ENCODE results near the gene CDK13. TPM values are rescaled to one million over a fixed set of nuclear protein-coding genes. Genes with fewer than 3 reads are reported as not detected.

CDK13 gene
- total RNA-seq, 6 experiments from 2014 or later: 21.2 to 35.2 (median 27.1) TPM

DNA sequence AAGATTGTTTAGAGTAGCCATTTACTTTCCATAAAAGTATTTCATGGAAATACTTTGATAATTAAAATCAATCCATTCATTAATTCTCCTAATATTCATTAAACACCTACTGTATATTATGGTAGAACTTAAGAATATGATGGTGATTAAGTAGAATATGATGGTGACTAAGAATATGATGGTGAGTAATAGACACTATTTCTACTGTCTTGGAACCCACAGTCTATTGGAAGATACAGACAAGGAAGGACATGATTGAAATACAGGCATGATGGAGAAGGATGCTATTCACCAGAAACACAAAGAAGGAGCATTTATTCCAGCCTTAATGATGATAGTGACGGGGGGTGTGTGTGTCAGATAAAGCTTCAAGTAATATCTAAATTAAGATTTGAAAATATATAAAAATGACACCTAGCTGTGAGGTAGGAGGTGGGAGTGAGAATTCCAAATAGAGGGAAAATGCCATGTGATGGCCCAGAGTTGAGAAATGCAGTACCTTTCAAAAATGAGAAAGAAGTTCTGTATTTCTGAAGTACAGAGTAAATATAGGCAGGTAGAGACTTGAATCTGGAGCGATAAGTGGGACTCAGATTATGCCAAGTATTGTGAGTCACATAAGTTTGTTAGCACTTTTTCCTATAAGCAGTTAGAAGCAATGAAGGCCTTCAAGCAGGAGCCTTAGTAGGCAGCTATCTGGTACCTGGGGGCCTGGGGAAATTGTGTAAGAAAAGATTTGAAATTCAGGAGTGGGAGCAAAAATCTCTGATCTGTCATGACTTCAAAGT is 12.5 kb upstream of the CDK13 start:
- intact Hi-C loops (cut with DNase I): no loop called here
- Histone ChIP-seq H3K4me3 (no peak overlapping the region), H3K27me3 (no peaks in the 10 kb centered on the region), H3K4me1 (no peaks in the 10 kb centered on the region), H3K27ac (no peak overlapping the region), H3K9me3 (no peaks in the 10 kb centered on the region), H3K36me3 (no peaks in the 10 kb centered on the region)
- no peak for ATAC-seq
- no peak for TF ChIP-seq POLR2A (IDR thresholded peaks at IDR 0.05)
- TF ChIP-seq, protein P1, sequence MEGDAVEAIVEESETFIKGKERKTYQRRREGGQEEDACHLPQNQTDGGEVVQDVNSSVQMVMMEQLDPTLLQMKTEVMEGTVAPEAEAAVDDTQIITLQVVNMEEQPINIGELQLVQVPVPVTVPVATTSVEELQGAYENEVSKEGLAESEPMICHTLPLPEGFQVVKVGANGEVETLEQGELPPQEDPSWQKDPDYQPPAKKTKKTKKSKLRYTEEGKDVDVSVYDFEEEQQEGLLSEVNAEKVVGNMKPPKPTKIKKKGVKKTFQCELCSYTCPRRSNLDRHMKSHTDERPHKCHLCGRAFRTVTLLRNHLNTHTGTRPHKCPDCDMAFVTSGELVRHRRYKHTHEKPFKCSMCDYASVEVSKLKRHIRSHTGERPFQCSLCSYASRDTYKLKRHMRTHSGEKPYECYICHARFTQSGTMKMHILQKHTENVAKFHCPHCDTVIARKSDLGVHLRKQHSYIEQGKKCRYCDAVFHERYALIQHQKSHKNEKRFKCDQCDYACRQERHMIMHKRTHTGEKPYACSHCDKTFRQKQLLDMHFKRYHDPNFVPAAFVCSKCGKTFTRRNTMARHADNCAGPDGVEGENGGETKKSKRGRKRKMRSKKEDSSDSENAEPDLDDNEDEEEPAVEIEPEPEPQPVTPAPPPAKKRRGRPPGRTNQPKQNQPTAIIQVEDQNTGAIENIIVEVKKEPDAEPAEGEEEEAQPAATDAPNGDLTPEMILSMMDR (IDR thresholded peaks at IDR 0.05): no peak
- 56% methylated on average over 2 of the region's 2 CpGs for WGBS (ENCODE audit: insufficient coverage, low coverage, low lambda C conversion rate, missing lambda C conversion rate)
- DNase-seq: no peak

DNA sequence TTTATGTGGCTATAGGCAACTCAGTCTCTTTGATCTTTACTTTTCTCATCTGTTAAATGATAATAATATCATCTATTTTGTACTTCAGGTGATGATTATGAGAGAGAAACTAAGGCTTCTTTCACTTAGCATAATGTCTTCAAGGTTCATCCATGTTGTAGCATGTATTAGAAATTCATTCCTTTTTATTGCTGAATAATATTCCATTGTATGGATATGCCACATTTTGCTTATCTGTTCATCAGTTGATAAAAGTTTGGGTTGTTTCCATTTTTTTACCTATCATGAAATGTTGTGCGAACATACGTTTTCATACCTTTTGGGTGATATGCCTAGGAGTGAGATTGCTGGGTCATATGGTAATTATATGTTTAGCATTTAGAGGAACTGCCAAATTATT is 7.2 kb upstream of the CDK13 start:
- intact Hi-C loops (cut with DNase I): no loop called here
- H3K36me3 ChIP-seq: no peaks in the 10 kb centered on the region
- ATAC-seq (no peak), DNase-seq (no peak)
- H3K4me3 ChIP-seq: no peak overlapping the region
- H3K9me3 ChIP-seq: no peaks in the 10 kb centered on the region
- TF ChIP-seq POLR2A (IDR thresholded peaks at IDR 0.05): no peak
- TF ChIP-seq, protein P1 (IDR thresholded peaks at IDR 0.05): no peak
- H3K27me3 ChIP-seq: no peaks in the 10 kb centered on the region
- H3K27ac ChIP-seq: no peak overlapping the region
- no peaks in the 10 kb centered on the region for H3K4me1 ChIP-seq
- WGBS (ENCODE audit: insufficient coverage, low coverage, low lambda C conversion rate, missing lambda C conversion rate): 95% methylated on average over 2 of the region's 2 CpGs

DNA sequence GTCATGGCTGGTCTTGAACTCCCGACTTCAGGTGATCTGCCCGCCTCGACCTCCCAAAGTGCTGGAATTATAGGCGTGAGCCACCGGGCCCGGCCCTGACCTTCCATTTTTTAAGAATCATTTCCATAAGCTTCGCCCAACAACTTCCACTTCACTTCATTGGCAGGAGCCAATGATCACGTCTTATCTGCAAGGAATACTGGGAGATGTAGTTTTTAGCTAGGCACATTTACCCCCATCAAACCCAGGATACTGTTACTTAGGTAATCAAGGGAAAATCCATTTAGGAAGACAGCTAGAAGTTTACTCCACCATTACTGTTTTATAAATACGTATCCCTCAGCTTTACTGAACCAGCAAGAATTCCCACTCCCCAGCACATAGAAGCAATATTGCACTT is 3.4 kb upstream of the CDK13 start:
- WGBS (ENCODE audit: insufficient coverage, low coverage, low lambda C conversion rate, missing lambda C conversion rate): 74% methylated on average over 6 of the region's 9 CpGs
- no peaks in the 10 kb centered on the region for H3K27me3 ChIP-seq
- no peaks in the 10 kb centered on the region for H3K36me3 ChIP-seq
- no peak overlapping the region for H3K27ac ChIP-seq
- H3K4me3 ChIP-seq: no peak overlapping the region
- intact Hi-C loops (cut with DNase I): no loop called here
- no peaks in the 10 kb centered on the region for H3K9me3 ChIP-seq
- ATAC-seq (no peak), DNase-seq (no peak)
- TF ChIP-seq POLR2A (IDR thresholded peaks at IDR 0.05): no peak
- TF ChIP-seq, protein P1 (IDR thresholded peaks at IDR 0.05): no peak
- H3K4me1 ChIP-seq: peaks cover 0 to 7% (median 0%) of the 10 kb centered on the region in 4 donors

DNA sequence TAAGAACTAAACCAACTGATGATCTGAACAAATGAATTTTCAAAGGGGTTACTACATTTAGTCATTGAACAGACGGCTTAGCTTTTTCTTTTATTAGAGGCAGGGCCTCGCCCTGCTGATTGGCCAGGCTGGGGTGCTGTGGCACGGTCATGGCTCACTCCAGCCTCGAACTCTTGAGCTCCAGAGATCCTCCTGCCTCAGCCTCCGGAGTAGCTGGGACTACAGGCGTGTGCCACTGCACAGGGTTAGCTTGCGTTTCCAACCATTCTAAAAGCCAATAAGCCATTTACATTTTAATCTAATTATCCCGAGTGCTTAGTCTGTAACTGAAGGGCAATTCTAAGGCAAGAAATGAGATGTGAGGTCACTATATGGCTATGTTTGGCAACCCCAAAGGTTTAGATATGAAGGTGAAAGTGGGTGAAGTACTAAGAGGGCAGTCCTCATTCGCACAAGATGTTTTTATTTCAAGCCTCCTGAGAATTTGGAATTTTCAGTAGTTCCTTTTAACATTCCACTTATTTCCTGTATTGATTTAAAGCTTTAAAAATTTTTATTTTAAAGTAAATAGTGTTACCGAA is 1.6 kb upstream of the CDK13 start:
- WGBS (ENCODE audit: insufficient coverage, low coverage, low lambda C conversion rate, missing lambda C conversion rate): 42% methylated on average over 10 of the region's 10 CpGs
- DNase-seq (no peak), ATAC-seq (no peak)
- Histone ChIP-seq H3K4me3 (peak overlapping the region; percentile 59 to 92 (median 77)), H3K27me3 (no peaks in the 10 kb centered on the region), H3K9me3 (no peaks in the 10 kb centered on the region), H3K36me3 (no peaks in the 10 kb centered on the region), H3K4me1 (peaks cover 0 to 17% (median 0%) of the 10 kb centered on the region in 4 donors), H3K27ac (peak overlapping the region; percentile 96 to 99 (median 98))
- TF ChIP-seq POLR2A (IDR thresholded peaks at IDR 0.05): no peak
- TF ChIP-seq, protein P1 (IDR thresholded peaks at IDR 0.05): no peak
- intact Hi-C loops (cut with DNase I): no loop called here

Data from right lobe of liver (tissue), 6 donors.